MM.1S (cell line): ENCODE results near the gene CHN2.

Experiments used
- DNase-seq: peaks from one replicate; pipeline ENCODE4 v3.0.0-alpha.2; 2015
- H2AFZ ChIP-seq: fragments of 300-600 bp; sonication (generic); 2 replicates; pipeline ENCODE4 v1.6.0; 2016; ENCODE audit warnings: antibody characterized with exemption, low read length
- H3F3A ChIP-seq: fragments of 300-600 bp; sonication (generic); 2 replicates; pipeline ENCODE4 v1.6.1; 2016; ENCODE audit warnings: mild to moderate bottlenecking, antibody characterized with exemption, low read length, moderate library complexity, mixed read lengths; ENCODE audit not compliant: insufficient read depth
- H3K27ac ChIP-seq: fragments of 300-600 bp; sonication (generic); 2 replicates; pipeline ENCODE4 v1.5.1; 2016; ENCODE audit warnings: mild to moderate bottlenecking, low read length
- H3K27me3 ChIP-seq: fragments of 300-600 bp; sonication (generic); replicated peaks from 2 replicates; pipeline ENCODE4 v1.6.0; 2016; ENCODE audit warnings: low read length; ENCODE audit not compliant: insufficient read depth
- H3K36me3 ChIP-seq: fragments of 300-600 bp; sonication (generic); replicated peaks from 2 replicates; pipeline ENCODE4 v1.6.1; 2016; ENCODE audit warnings: mild to moderate bottlenecking, low read length, mixed read lengths; ENCODE audit not compliant: insufficient read depth
- H3K4me1 ChIP-seq: fragments of 300-600 bp; sonication (generic); 2 replicates; pipeline ENCODE4 v1.6.1; 2016; ENCODE audit warnings: low read length, mixed read lengths
- H3K4me2 ChIP-seq: fragments of 300-600 bp; sonication (generic); 2 replicates; pipeline ENCODE4 v1.6.0; 2016; ENCODE audit warnings: low read depth, low read length
- H3K4me3 ChIP-seq: fragments of 300-600 bp; sonication (generic); 2 replicates; pipeline ENCODE4 v1.5.1; 2016; ENCODE audit warnings: low read length, mixed read lengths
- H3K79me2 ChIP-seq: fragments of 300-600 bp; sonication (generic); 2 replicates; pipeline ENCODE4 v1.6.1; 2016; ENCODE audit warnings: mixed run types, low read length, mixed read lengths
- H3K9ac ChIP-seq: fragments of 300-600 bp; sonication (generic); 2 replicates; pipeline ENCODE4 v1.6.1; 2016; ENCODE audit warnings: low read length, mixed read lengths
- H3K9me2 ChIP-seq: fragments of 300-600 bp; sonication (generic); replicated peaks from 2 replicates; pipeline ENCODE4 v1.6.1; 2016; ENCODE audit warnings: mild to moderate bottlenecking, low read length, mixed read lengths; ENCODE audit not compliant: insufficient read depth
- H3K9me3 ChIP-seq: fragments of 300-600 bp; sonication (generic); replicated peaks from 2 replicates; pipeline ENCODE4 v1.6.1; 2016; ENCODE audit warnings: mild to moderate bottlenecking, low read length, mixed read lengths; ENCODE audit not compliant: insufficient read depth
- H4K20me1 ChIP-seq: fragments of 300-600 bp; sonication (generic); 2 replicates; pipeline ENCODE4 v1.6.1; 2016; ENCODE audit warnings: mild to moderate bottlenecking, low read length, moderate library complexity, mixed read lengths; ENCODE audit not compliant: insufficient read depth
- CTCF ChIP-seq: fragments of 300-600 bp; sonication (generic); IDR thresholded peaks from 2 replicates; pipeline ENCODE4 v1.5.1; 2016; ENCODE audit warnings: antibody characterized with exemption, low read length, mixed read lengths
- EZH2 ChIP-seq: fragments of 300-600 bp; sonication (generic); optimal IDR thresholded peaks from 2 replicates; pipeline ENCODE3; 2017; ENCODE audit warnings: low read depth, mild to moderate bottlenecking, antibody characterized with exemption, low read length, mixed read lengths
- EZH2phosphoT487 ChIP-seq: fragments of 300-600 bp; sonication (generic); IDR thresholded peaks from 2 replicates; pipeline ENCODE4 v1.6.1; 2018; ENCODE audit warnings: antibody characterized with exemption, low read length

CHN2 gene

GRCh38 chr7:29282819-29283414 lies 88.3 kb downstream of the CHN2 start:
- H3K36me3 ChIP-seq = no peaks in the 10 kb centered on the region
- H3K9me3 ChIP-seq = no peaks in the 10 kb centered on the region
- H3K4me1 ChIP-seq = peaks cover 4% of the 10 kb centered on the region
- no peaks in the 10 kb centered on the region for H3K9me2 ChIP-seq
- H3K27ac ChIP-seq = no peak overlapping the region
- no peaks in the 10 kb centered on the region for H3K79me2 ChIP-seq
- H3F3A ChIP-seq = no peaks in the 10 kb centered on the region
- TF ChIP-seq EZH2phosphoT487 = no peak
- no peak for TF ChIP-seq EZH2
- no peak for TF ChIP-seq CTCF
- H2AFZ ChIP-seq = no peak overlapping the region
- no peaks in the 10 kb centered on the region for H3K27me3 ChIP-seq
- H3K4me2 ChIP-seq = peak overlapping the region; percentile 17; the same call in 1 of the 2 replicates
- H4K20me1 ChIP-seq = no peaks in the 10 kb centered on the region
- no peak overlapping the region for H3K4me3 ChIP-seq
- H3K9ac ChIP-seq = no peak overlapping the region
- peak; percentile 8 for DNase-seq

- Histone ChIP-seq H3K4me1 (peaks cover 4% of the 10 kb centered on the region), H3K9ac (no peak overlapping the region), H4K20me1 (no peaks in the 10 kb centered on the region), H2AFZ (no peak overlapping the region), H3K9me2 (no peaks in the 10 kb centered on the region), H3K27me3 (no peaks in the 10 kb centered on the region), H3F3A (no peaks in the 10 kb centered on the region), H3K4me3 (no peak overlapping the region), H3K27ac (no peak overlapping the region), H3K36me3 (no peaks in the 10 kb centered on the region), H3K79me2 (no peaks in the 10 kb centered on the region), H3K4me2 (no peak overlapping the region), H3K9me3 (no peaks in the 10 kb centered on the region)
- no peak for TF ChIP-seq EZH2
- TF ChIP-seq EZH2phosphoT487 = no peak
- no peak for TF ChIP-seq CTCF
- no peak for DNase-seq
These were observed 90.3 kb downstream of the CHN2 start for GRCh38 chr7:29284696-29285443.

GRCh38 chr7:29285444-29285793 lies 90.8 kb downstream of the CHN2 start:
- Histone ChIP-seq H3K9me3 (no peaks in the 10 kb centered on the region), H3K27me3 (no peaks in the 10 kb centered on the region), H3K4me2 (no peak overlapping the region)

More at GRCh38 chr7:29285444-29285793, 90.8 kb downstream of the CHN2 start:
- no peak overlapping the region for H3K27ac ChIP-seq
- H3K4me3 ChIP-seq = no peak overlapping the region
- H3F3A ChIP-seq = no peaks in the 10 kb centered on the region
- no peak overlapping the region for H2AFZ ChIP-seq
- H3K9me2 ChIP-seq = no peaks in the 10 kb centered on the region
- peaks cover 4% of the 10 kb centered on the region for H3K4me1 ChIP-seq
- no peaks in the 10 kb centered on the region for H4K20me1 ChIP-seq
- DNase-seq = no peak
- H3K9ac ChIP-seq = no peak overlapping the region
- H3K79me2 ChIP-seq = no peaks in the 10 kb centered on the region
- TF ChIP-seq EZH2 (no peak), CTCF (no peak), EZH2phosphoT487 (no peak)
- H3K36me3 ChIP-seq = no peaks in the 10 kb centered on the region
